T-helper 22 cell (primary cell): ENCODE results near the gene HFE.
A peak's percentile ranks its signal among the peaks of the same experiment; 100 is the strongest.
"Not testable (repeated sequence)": the region's sequence is repeated elsewhere in the genome, so short reads cannot be mapped to it uniquely, and the experiment has no call there.

Source experiments
- DNase-seq: peaks from one replicate; pipeline ENCODE4 v3.0.0-alpha.2; 2020; ENCODE audit warnings: low read depth

Gene HFE

GRCh38 chr6:26113570-26113969 lies 26.3 kb downstream of the HFE start:
- DNase-seq = no peak

GRCh38 chr6:26115226-26115625 lies 28.0 kb downstream of the HFE start:
- DNase-seq = no peak

- DNase-seq = no peak
Observed at GRCh38 chr6:26116267-26116666, 29.0 kb downstream of the HFE start.

- no peak for DNase-seq
Observed at GRCh38 chr6:26118999-26119398, 31.8 kb downstream of the HFE start.

- not testable (repeated sequence) for DNase-seq
Observed at GRCh38 chr6:26120115-26120514, 32.9 kb downstream of the HFE start.

GRCh38 chr6:26120807-26121140 lies 33.5 kb downstream of the HFE start:
- DNase-seq = no peak

- DNase-seq = no peak
Observed at GRCh38 chr6:26121141-26122004, 34.1 kb downstream of the HFE start.

GRCh38 chr6:26122005-26122388 lies 34.8 kb downstream of the HFE start:
- no peak for DNase-seq

GRCh38 chr6:26122402-26122792 lies 35.2 kb downstream of the HFE start:
- DNase-seq = no peak

- peak; percentile 88 for DNase-seq
Observed at GRCh38 chr6:26122793-26123674, 35.8 kb downstream of the HFE start.

- no peak for DNase-seq
Observed at GRCh38 chr6:26123675-26123946, 36.4 kb downstream of the HFE start.

- peak; percentile 71 for DNase-seq
Observed at GRCh38 chr6:26123947-26124780, 36.9 kb downstream of the HFE start.

GRCh38 chr6:26124781-26125685 lies 37.8 kb downstream of the HFE start:
- no peak for DNase-seq

GRCh38 chr6:26126394-26127235 lies 39.4 kb downstream of the HFE start:
- DNase-seq = no peak

GRCh38 chr6:26128013-26128771 lies 41.0 kb downstream of the HFE start:
- DNase-seq = no peak

- DNase-seq = no peak
Observed at GRCh38 chr6:26129656-26130055, 42.4 kb downstream of the HFE start.

GRCh38 chr6:26130581-26131249 lies 43.5 kb downstream of the HFE start:
- no peak for DNase-seq

- DNase-seq = no peak
Observed at GRCh38 chr6:26131618-26132017, 44.4 kb downstream of the HFE start.

GRCh38 chr6:26133730-26134129 lies 46.5 kb downstream of the HFE start:
- DNase-seq = no peak
